NOMO-1 (cell line): Measurements from ENCODE around the gene IDUA.

ENCODE experiments used
- DNase-seq, 2 experiments: peaks; one replicate each; lab custom pipeline; 2025; ENCODE audit not compliant: unreplicated experiment in 2 of 2; lab: John Stamatoyannopoulos, UW

The IDUA gene

DNA sequence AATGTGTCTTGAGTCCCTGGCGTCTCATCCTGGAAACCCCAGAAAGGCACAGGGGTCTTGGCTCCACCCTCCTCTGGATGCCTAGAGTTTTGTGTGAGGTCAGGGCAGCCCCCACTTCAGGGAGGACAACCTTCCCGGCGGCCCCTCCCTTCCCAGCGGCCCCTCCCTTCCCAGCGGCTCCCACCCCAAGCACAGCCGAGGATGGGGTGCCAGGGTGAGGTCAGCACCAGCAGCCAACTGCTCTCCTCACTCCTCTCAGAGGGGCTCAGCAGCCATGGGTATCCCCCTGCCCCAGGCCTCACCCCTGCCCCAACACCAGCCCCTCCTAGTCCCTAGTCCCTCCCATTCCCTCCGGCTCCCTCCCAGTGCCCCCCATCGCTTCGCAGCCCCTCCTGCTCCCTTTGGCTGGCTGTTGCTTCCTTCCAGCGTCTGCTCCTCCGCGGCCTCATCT lies 30.9 kb upstream of the IDUA start:
- DNase-seq: no peak

DNA sequence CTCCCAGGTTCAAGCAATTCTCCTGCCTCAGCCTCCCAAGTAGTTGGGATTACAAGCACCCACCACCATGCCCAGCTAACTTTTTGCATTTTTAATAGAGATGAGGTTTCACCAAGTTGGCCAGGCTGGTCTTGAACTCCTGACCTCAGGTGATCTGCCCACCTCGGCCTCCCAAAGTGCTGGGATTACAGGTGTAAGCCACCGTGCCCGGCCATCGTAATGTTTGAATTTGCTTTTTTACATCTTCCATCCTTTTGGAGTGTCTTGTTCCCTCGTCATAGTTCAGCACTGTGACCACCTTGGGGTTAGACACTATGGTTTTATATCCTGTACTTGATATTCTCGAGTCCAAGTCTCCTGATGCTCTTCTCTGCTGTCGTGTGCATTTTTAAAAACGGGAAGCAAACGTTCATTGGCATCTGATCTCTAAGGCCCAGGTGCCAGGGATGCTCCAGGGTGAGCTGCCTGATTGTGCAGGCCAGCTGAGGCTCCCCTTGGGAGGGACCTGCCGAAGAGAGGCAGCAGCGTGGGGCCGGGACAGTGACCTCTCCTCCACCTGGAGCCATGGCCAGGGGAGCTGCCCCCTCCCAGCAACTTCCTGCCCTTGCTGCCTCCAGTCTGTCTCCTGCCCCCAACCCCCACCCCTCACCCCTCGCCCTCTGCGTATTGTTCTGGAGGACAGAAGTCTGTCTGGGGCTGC lies 30.2 kb upstream of the IDUA start:
- DNase-seq: no peak

DNA sequence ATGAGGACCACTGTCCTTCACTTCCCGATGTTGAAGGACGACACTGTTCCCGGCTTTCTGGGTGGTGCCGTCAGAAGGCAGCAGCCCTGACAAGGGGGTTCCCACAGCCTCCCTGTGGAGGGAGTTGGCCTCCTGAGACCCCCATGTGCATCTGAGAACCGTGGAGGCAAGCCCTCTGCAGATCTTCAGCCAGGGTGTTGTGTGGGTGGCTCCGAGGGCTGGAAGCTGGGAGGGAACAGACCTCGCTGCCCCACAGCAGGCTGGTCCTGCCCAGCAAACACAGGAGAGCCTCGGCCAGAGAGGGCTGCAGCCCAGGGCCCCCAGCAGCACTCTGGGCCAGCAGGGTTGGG lies 29.6 kb upstream of the IDUA start:
- DNase-seq: no peak

DNA sequence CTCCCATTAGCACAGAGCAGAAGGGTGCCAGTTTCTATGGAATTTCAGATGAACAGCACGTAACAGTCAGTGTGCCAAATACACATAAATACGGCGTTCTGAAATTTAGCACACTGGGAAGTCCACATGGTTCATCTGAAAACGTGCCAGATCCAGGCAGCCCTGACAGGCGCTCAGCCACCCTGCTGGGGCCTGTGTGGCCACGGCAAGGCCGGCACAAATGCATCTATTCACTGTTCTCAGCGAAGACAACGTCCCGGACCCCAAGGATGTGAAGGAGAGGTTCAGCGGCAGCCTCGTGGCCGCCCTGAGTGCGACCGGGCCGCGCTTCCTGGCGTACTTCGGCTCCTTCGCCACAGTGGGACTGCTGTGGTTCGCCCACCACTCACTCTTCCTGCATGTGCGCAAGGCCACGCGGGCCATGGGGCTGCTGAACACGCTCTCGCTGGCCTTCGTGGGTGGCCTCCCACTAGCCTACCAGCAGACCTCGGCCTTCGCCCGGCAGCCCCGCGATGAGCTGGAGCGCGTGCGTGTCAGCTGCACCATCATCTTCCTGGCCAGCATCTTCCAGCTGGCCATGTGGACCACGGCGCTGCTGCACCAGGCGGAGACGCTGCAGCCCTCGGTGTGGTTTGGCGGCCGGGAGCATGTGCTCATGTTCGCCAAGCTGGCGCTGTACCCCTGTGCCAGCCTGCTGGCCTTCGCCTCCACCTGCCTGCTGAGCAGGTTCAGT lies 29.1 kb upstream of the IDUA start:
- DNase-seq: no peak

DNA sequence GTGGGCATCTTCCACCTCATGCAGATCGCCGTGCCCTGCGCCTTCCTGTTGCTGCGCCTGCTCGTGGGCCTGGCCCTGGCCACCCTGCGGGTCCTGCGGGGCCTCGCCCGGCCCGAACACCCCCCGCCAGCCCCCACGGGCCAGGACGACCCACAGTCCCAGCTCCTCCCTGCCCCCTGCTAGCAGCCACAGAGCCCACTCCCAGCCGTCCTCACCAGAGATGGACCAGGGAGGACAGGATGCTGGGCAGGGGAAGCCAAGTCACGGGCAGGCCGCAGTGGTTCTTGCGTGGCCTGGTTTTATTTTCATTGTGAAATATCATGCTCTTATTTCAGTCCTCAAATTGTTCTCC lies 28.6 kb upstream of the IDUA start:
- DNase-seq: no peak

DNA sequence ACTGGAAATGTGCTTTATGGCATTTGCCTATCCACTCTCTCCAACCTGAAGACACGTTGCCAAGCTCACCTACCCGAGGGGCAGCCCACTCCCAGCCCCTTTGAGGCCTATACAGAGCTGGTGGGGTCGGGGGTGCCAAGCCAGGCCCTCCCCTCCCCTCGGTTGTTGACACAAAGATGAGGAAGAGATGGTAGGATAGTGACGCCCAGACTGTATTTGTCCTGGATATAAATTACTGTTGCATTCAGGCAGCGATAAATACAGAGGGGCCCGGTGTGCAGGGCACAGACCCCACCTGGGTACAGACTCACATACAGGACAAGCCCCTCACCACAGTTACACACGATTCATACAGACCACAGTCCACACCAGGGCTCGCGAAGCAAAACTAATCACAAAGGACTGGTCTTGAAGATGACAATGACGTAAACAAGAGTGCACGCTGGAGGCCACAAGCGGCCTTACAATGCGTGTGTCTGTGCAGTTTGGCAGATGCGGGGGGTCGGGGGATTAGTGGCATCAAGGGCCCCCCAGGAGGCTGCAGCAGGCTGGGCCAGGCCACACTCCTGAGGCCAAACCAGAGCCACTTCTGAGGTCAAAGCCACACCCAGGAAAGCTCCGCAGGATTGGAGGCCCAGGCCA lies 28.0 kb upstream of the IDUA start:
- no peak for DNase-seq

DNA sequence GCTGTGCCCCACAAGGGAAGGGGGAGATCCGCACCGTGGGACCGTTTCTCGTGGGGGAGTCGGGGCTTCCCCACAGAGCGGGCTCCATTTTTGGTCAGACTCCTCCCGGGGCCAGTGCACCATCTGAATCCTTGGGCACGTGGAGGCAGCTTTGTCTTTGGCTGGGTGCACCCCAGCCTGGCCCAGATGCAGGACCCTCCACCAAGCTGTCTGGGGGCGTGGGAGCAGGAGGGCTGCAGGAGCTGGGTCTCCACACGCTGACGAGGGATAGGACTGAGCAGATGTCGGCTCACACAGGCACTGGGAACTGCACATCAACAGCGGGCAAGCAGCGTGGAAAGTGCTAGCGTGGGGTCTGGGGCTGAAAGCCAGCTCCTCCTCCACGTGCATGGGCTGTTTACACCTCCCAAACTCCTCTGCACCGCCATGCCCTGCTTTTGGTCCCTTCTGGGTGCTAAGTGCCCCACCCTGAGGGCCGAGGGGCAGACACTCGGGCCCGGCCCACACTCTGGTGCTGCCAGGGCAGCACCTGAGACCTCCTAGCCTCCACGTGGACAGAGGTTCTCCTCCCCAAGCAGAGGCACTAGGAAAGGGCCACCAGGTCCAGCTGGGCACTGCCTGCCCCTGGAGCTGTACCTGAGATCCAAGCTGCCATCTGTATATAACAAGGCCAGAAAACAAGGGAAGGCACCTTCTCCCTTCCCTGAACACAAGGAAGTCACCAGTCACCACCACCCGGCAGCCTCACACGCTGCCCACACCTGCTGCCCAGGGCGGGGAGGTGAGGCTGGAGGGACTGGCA lies 27.3 kb upstream of the IDUA start:
- DNase-seq: no peak

DNA sequence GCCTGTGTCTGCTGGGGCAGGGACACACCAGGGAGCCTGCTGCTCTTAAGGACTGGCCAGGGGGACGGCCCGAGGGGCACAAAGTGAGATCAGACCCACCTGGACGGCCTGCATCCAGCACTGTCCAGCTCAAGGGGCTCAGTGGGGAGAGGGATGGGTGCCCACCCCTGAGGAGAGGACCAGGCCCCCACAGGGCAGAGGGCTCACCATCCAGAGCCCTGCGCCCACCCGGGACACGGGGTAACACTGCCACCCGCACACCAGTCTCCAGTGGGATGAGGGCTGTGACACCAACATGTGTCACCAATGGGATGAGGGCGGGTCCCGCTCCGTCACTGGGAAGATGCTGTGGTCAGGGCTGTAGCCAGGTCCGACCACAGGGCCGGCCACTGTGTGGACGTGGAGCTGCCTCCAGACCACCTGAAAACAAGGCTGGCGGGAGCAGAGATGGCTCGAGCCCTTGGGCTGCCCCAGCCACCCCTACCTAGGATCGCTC lies 26.7 kb upstream of the IDUA start:
- DNase-seq: no peak

DNA sequence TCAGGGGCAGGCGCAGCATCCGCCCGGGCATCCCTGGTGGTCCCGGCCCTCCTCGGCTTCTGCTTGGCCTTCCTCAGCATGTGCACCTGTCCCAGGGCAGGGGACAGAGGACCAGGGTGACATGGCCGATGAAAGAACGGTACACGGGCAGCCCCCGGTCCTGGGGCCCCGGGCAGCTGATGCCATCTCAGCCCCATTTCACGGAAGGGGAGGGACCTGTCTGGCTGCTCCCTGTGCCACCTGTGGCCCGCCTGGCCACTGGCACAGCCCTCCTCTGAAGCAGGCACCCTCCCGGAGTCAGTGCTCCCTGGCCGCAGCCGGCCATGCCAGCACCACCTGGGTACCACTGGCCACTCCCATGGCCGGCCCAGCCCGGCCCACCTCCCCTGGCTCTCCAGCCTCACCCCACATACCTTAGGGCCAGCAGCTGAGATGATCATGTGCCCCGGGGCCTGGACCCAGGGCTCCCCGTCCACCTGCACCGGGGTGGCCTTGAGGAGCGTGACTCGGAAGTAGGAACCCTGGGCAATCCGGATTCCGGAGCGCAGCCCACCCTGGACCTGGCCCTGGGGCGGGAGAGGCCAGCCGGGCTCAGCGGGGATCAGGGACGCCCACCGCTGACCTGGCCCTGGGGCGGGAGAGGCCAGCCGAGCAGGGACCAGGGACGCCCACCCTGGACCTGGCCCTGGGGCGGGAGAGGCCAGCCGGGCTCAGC lies 26.1 kb upstream of the IDUA start:
- DNase-seq: no peak

DNA sequence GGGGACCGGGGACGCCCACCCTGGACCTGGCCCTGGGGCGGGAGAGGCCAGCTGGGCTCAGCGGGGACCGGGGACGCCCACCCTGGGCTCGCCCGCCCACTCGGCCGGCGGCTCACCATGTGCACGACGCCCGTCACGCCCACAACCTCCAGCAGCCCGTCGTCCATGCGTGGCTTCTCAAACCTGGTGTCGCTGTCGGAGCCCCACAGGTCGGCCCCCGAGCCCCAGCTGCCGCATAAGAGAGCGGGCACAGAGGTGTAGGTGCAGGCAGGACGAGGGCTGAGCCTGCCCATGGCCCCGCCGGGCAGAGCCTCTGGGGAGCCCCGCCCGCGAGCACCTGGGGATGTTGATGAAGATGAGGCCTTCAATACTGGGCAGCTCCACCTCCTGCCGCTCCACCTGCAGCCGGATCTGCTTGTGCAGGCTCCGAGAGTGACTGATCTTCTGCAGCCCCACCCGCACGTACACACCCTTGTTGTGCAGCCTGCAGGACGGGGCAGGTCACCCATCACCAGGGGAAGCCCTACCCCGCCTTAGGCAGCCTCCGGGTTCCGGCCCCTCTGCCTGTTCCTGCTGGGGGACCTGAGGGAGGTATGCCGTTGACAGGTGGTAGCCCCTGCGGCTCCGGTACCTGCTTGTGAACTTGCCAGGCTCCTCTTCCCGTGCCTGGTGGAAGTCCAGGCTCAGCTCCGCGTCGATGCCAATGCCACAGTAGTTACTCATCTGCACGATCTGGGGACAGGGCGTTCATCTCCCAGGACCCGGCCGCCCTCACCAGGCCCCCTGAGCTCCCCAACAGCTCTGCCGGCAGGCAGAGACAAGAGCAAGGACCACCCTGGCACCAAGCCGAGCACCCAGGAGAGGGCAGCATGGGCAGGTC lies 25.3 kb upstream of the IDUA start:
- DNase-seq: no peak

DNA sequence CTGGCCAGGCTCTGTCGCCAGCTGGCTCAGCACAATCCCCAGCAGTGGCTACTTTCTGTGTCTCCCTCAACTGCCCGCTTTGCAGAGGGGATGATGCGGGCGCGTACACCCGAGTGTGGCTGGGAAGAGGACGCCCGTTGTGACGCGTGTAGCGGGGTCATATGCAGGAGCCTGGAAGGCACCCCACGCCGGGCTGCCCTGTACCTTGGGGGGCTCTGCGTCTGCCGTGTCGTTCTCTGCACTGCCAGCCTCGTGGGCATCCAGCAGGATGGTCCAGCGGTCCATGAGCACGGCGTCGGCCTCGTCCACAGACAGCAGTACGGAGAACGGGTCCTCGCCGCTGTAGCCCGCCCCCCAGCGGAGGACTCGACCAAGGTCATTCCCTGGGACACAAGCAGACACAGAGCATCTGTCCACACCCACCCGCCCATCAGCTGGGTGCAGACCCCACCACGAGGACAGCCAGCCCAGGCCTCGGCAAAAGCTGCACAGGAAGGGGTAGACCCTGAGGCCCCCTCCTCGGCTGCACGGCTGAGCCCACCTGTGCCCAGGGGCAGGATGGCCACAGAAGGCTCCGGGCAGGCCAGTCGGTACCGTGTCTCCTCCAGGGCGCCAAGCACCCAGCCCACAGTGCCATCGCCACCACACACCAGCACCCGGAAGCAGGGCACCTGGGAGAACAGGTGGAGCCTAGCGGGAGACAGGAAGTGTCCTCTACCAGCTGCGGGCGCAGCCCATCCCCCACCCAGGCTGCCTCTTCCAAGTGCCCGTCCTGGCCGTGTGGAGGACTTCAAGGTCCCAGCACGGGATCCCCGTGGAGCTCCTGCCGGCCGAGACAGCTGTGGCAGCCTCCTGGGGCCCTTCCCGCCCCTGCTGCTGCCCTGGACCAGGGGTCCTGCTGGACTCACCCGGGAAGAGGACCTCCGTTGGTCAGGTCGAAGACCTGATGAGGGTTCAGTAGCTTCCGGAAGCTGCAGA lies 24.3 kb upstream of the IDUA start:
- DNase-seq: no peak

DNA sequence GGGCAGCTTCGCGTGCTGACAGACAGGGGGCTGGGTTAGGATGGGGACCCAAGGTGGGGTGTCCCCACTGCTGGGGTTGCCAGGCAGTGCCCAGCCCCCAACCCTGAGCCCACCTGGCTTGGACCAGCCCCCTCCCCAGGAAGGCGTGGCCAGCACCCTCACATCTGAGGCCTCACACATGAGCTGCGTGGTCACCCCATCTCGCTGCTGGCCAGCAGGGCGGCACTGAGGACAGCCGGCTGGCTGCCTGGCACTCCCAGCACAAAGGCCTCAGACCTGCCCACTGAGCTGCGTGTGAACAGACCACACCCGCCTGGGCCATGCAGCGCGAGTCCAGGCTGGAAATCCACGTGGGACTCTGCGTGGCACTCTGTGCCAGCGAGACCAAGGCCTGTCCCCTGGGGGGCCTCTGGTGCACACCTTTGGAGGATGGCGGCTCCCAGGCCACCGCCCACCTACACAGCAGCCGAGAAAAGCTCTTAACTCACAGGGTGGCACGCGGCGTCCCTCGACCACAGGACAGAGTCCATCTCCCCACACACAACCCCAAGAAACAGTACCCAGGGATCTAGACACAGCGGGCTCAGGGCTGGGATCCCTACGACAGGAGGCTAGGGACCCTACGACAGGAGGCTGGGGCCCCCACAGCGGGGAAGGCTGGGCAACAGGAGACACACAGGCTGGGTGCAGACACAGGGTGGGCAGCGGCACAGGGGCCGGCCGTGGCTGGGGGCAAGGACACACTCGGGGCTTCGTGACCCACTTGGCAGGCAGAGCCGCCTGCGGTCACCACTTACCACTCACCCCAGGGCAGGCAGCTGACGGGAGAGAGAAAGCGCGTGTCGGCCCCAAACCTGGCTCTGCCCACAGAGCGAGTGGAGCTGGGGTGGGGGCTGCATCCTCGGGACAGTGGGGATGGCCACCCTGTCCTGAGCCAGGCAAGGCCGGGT lies 23.3 kb upstream of the IDUA start:
- DNase-seq: no peak

DNA sequence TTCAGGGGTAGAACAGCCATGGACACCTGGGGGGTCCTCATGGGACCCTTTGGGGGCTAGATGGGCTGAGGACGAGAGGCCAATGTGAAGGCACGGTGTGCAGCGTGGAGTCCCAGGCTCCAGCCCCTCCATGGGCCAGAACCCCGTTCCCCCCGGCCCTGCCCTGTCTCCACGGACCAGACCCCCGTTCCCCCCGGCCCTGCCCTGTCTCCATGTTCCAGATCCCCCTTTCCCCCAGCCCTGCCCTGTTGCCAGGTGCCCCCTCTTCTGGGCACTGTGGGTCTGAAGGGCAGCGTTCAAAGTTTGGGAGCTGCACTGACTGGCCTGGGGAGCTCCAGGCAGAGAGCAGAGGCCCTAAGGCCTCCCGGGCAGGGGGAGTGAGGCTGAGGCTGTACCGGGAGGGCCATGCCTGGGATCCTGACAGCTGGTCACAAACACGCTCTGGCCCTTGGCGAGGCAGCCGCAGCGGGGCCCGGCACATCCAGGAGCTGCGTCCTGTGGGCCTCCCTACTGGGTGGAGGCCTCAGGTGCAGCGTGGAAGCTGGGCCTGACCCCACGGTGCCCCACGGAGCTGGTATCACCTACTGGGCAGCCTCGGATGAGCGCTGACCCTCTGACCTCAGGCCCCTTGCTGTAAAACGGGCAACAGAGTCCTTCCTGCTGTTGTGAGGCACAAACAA lies 22.4 kb upstream of the IDUA start:
- no peak for DNase-seq

DNA sequence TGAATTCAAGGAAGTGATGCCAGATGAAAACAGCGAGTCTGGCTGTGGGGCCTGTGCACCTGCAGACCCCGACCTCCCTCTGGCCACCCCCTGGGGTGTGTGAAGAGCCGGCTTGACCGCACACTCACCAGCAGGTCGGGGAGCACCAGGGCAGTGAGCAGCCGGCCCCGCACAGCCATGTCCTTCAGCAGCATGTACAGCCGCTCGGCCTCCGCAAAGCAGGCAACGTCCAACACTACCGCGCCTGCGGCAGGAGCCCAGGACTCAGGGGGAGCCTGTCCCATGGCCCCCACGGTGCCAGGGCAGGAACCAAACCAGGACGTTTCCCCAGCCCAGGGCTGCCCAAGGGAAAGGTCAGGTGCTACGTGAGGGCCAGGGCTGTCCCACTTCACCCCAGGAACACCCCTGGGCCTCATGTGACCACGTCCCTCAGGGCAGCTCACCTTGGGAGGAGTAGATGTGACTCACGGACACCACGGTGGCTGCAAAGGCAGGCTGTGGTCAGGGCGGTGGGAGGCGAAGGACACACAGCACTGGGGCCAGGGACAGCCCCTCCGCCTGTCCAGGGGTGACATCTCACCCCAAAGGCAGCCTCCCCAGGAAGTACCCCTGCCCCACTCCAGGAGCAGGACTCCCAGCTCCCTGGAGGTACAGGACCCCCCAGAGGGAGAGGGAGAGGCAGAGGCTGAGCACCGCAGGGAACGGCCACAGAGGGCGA lies 21.6 kb upstream of the IDUA start:
- no peak for DNase-seq

DNA sequence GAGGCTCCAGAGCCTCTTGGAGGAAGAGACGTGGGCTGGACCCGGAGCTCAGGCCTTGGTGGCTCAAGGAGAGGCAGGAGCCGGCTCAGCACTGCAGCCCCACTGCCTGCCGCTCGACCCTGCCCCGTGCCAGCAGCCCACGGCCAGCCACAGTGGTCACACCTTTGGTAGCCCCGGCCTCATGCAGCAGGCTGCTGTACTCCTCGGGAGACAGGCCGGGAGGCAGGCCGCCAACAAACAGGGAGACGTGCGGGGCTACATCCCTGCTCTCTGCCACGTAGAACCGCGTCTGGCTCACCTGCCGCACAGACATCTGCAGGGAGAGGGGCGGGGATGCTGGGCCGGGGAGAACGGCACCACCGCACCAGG lies 21.1 kb upstream of the IDUA start:
- no peak for DNase-seq
